ENCODE results near the gene ZNF792. TPM values are rescaled to one million over a fixed set of nuclear protein-coding genes. Genes with fewer than 3 reads are reported as not detected.

ZNF792 gene
- total and polyA plus RNA-seq, 2 of the 4 experiments (the other 2 are of a cell fraction), result 1.5 to 4.8 TPM

GRCh38 chr19:34994643-34995541 is 30.9 kb upstream of the ZNF792 start:
- 80% methylated on average over 1 of the region's 17 CpGs; no CpG with 5 or more reads in 1 of the 2 experiments for WGBS, 2 experiments (ENCODE audit: extremely low coverage in 2 of 2, insufficient read length in 1 of 2)
- peaks cover 3% of the 10 kb centered on the region; the same call in 1 of the 2 replicates for H3K4me1 ChIP-seq (ENCODE audit: control insufficient read depth, insufficient read depth, low read length)
- H4K20me1 ChIP-seq (ENCODE audit: insufficient read depth, low read length), result no peaks in the 10 kb centered on the region
- intact Hi-C loops (cut with micrococcal nuclease) (no loop called here), dilution Hi-C loops (cut with HindIII; ENCODE audit: low sequenced_read_pairs, unreplicated experiment) (no loop called here), in situ Hi-C loops (cut with MboI; ENCODE audit: low sequenced_read_pairs) (no loop called here)
- TF ChIP-seq ELK1 (IDR thresholded peaks at IDR 0.05; ENCODE audit: borderline replicate concordance, low read depth, low read length) (no peak), CHD1 (IDR thresholded peaks at IDR 0.05; ENCODE audit: low read depth, low read length) (no peak), MAFK (IDR thresholded peaks at IDR 0.05; ENCODE audit: low read depth, low read length) (no peak), MAZ (IDR thresholded peaks at IDR 0.05; ENCODE audit: borderline replicate concordance, low read depth, low read length) (no peak)
- no TSS peak for BruUV-seq (replicated peaks)
- H3K9ac ChIP-seq (ENCODE audit: low read depth, low read length), result no peak overlapping the region
- no peak overlapping the region for H3K27ac ChIP-seq (ENCODE audit: insufficient read depth, low read length)
- H4K91ac ChIP-seq (ENCODE audit: insufficient read depth, low read depth, low read length), result no peak overlapping the region
- no peak overlapping the region for H3K4me3 ChIP-seq (ENCODE audit: insufficient read depth, low read depth, low read length)
- H4K8ac ChIP-seq (ENCODE audit: low read depth in 2 of 2, low read length in 2 of 2), result no peak overlapping the region
- no peak overlapping the region for H2BK5ac ChIP-seq (ENCODE audit: low read depth, low read length, poor library complexity, severe bottlenecking)
- no peak overlapping the region for H2AFZ ChIP-seq (replicated peaks; ENCODE audit: low read length, poor library complexity)
- no peak overlapping the region for H4K5ac ChIP-seq (ENCODE audit: low read depth, low read length)
- H3K14ac ChIP-seq (replicated peaks; ENCODE audit: low read depth, low read length), result no peak overlapping the region
- no peaks in the 10 kb centered on the region for H3K36me3 ChIP-seq (ENCODE audit: control insufficient read depth, insufficient read depth, low read length)
- no peak overlapping the region for H3K18ac ChIP-seq (ENCODE audit: low read depth, low read length)
- H3K27me3 ChIP-seq (ENCODE audit: control insufficient read depth, insufficient read depth, low read length), result peaks cover 2% of the 10 kb centered on the region
- no peak overlapping the region for H2BK15ac ChIP-seq (ENCODE audit: low read depth, low read length)
- no peak overlapping the region for H3K56ac ChIP-seq (ENCODE audit: extremely low read depth, insufficient read depth, low read length)
- H2BK20ac ChIP-seq (ENCODE audit: low read depth, low read length), result no peak overlapping the region
- no peak overlapping the region for H2AK9ac ChIP-seq (replicated peaks; ENCODE audit: low read depth, low read length, poor library complexity)
- ChIA-PET CTCF (no interaction called here), POLR2A (ENCODE audit: unreplicated experiment) (no interaction called here)
- peaks cover 2% of the 10 kb centered on the region; the same call in 1 of the 2 replicates for H3K9me3 ChIP-seq (ENCODE audit: control insufficient read depth, insufficient read depth, low read length)
- H2AK5ac ChIP-seq (ENCODE audit: low read depth, low read length), result no peak overlapping the region
- H2BK120ac ChIP-seq (ENCODE audit: low read depth, low read length), result no peak overlapping the region
- DNase-seq (no peak), ATAC-seq (ENCODE audit: low read depth) (no peak)
- H3K23ac ChIP-seq (ENCODE audit: low read depth, low read length), result no peak overlapping the region
- no peak overlapping the region for H3K4ac ChIP-seq (ENCODE audit: low read depth, low read length)
- H3K4me2 ChIP-seq (ENCODE audit: low read depth, low read length), result no peak overlapping the region
- H3K79me1 ChIP-seq (ENCODE audit: low read depth in 1 of 2, low read length in 2 of 2), result peaks cover 0 to 9% of the 10 kb centered on the region in 2 experiments; a peak in 1 of 4 replicates
- H3K9me1 ChIP-seq (ENCODE audit: insufficient read depth, low read length), result peaks cover 5% of the 10 kb centered on the region; the same call in 1 of the 2 replicates

Measured in IMR-90 (cell line).